Measurements from ENCODE around the gene PLEKHG4B. TPM values are rescaled to one million over a fixed set of nuclear protein-coding genes. Genes with fewer than 3 reads are reported as not detected.

PLEKHG4B gene
- polyA plus RNA-seq, 1 donor (not counting 4 experiments of a cell fraction or from before 2014, with no cell fraction given): not detected

- Histone ChIP-seq H3K79me2 (ENCODE audit: control insufficient read depth, insufficient read depth, low read length) (no peaks in the 10 kb centered on the region), H3K4me1 (ENCODE audit: control insufficient read depth, extremely low read depth, insufficient read depth, low read length) (no peaks in the 10 kb centered on the region), H3K9me3 (ENCODE audit: control insufficient read depth, low read depth, low read length) (no peaks in the 10 kb centered on the region), H3K4me2 (ENCODE audit: control insufficient read depth, extremely low read depth, insufficient read depth, low read depth, low read length) (no peak overlapping the region), H3K9me1 (ENCODE audit: control insufficient read depth, extremely low read depth, insufficient read depth, low read length) (no peaks in the 10 kb centered on the region), H4K20me1 (ENCODE audit: control insufficient read depth, extremely low read depth, insufficient read depth, low read length) (no peaks in the 10 kb centered on the region), H3K27ac (ENCODE audit: control insufficient read depth, insufficient read depth, low read length) (no peak overlapping the region), H3K4me3 (ENCODE audit: control insufficient read depth in 2 of 3, extremely low read depth in 1 of 3, insufficient read depth in 2 of 3, low read depth in 1 of 3, low read length in 3 of 3) (no peak overlapping the region), H3K27me3 (ENCODE audit: control insufficient read depth, extremely low read depth, insufficient read depth, low read length) (no peaks in the 10 kb centered on the region), H2AFZ (ENCODE audit: control insufficient read depth, low read length) (no peak overlapping the region), H3K36me3 (ENCODE audit: control insufficient read depth in 2 of 2, extremely low read depth in 1 of 2, insufficient read depth in 2 of 2, low read length in 2 of 2) (no peaks in the 10 kb centered on the region), H3K9ac (ENCODE audit: control insufficient read depth, extremely low read depth, insufficient read depth, low read length) (no peak overlapping the region)
- dilution Hi-C loops (cut with MboI; ENCODE audit: extremely low pct_ligation_motif_present, low sequenced_read_pairs): no loop called here
- FAIRE-seq (no peak), DNase-seq (ENCODE audit: low read depth, low spot score) (no peak)
- no peak for TF ChIP-seq EZH2 (IDR thresholded peaks at IDR 0.05; ENCODE audit: low read length)
- no peak for TF ChIP-seq CTCF (optimal IDR thresholded peaks at IDR 0.05 in 1 of 3, IDR thresholded peaks at IDR 0.05 in 1 of 3, conservative IDR thresholded peaks at IDR 0.05 in 1 of 3; ENCODE audit: extremely low read depth in 1 of 3, insufficient read depth in 2 of 3, low read length in 3 of 3)
These were observed 69.8 kb downstream of the PLEKHG4B start for GRCh38 chr5:161803-162110.

GRCh38 chr5:162190-162564 lies 70.2 kb downstream of the PLEKHG4B start:
- FAIRE-seq: no peak

More at GRCh38 chr5:162190-162564, 70.2 kb downstream of the PLEKHG4B start:
- H3K79me2 ChIP-seq (ENCODE audit: control insufficient read depth, insufficient read depth, low read length): no peaks in the 10 kb centered on the region
- no peak for TF ChIP-seq CTCF (optimal IDR thresholded peaks at IDR 0.05 in 1 of 3, IDR thresholded peaks at IDR 0.05 in 1 of 3, conservative IDR thresholded peaks at IDR 0.05 in 1 of 3; ENCODE audit: extremely low read depth in 1 of 3, insufficient read depth in 2 of 3, low read length in 3 of 3)
- H3K27ac ChIP-seq (ENCODE audit: control insufficient read depth, insufficient read depth, low read length): no peak overlapping the region
- no peak overlapping the region for H3K4me3 ChIP-seq (ENCODE audit: control insufficient read depth in 2 of 3, extremely low read depth in 1 of 3, insufficient read depth in 2 of 3, low read depth in 1 of 3, low read length in 3 of 3)
- H3K27me3 ChIP-seq (ENCODE audit: control insufficient read depth, extremely low read depth, insufficient read depth, low read length): no peaks in the 10 kb centered on the region
- no peak overlapping the region for H2AFZ ChIP-seq (ENCODE audit: control insufficient read depth, low read length)
- H3K9me3 ChIP-seq (ENCODE audit: control insufficient read depth, low read depth, low read length): no peaks in the 10 kb centered on the region
- no peaks in the 10 kb centered on the region for H4K20me1 ChIP-seq (ENCODE audit: control insufficient read depth, extremely low read depth, insufficient read depth, low read length)
- no peaks in the 10 kb centered on the region for H3K9me1 ChIP-seq (ENCODE audit: control insufficient read depth, extremely low read depth, insufficient read depth, low read length)
- DNase-seq (ENCODE audit: low read depth, low spot score): no peak
- no peak overlapping the region for H3K9ac ChIP-seq (ENCODE audit: control insufficient read depth, extremely low read depth, insufficient read depth, low read length)
- no peaks in the 10 kb centered on the region for H3K4me1 ChIP-seq (ENCODE audit: control insufficient read depth, extremely low read depth, insufficient read depth, low read length)
- dilution Hi-C loops (cut with MboI; ENCODE audit: extremely low pct_ligation_motif_present, low sequenced_read_pairs): no loop called here
- H3K4me2 ChIP-seq (ENCODE audit: control insufficient read depth, extremely low read depth, insufficient read depth, low read depth, low read length): no peak overlapping the region
- H3K36me3 ChIP-seq (ENCODE audit: control insufficient read depth in 2 of 2, extremely low read depth in 1 of 2, insufficient read depth in 2 of 2, low read length in 2 of 2): no peaks in the 10 kb centered on the region

All from keratinocyte (primary cell).